ENCODE results near the gene CALR3.
A peak's percentile ranks its signal among the peaks of the same experiment; 100 is the strongest.
"Not testable (repeated sequence)": the region's sequence is repeated elsewhere in the genome, so short reads cannot be mapped to it uniquely, and the experiment has no call there.

The CALR3 gene

DNA sequence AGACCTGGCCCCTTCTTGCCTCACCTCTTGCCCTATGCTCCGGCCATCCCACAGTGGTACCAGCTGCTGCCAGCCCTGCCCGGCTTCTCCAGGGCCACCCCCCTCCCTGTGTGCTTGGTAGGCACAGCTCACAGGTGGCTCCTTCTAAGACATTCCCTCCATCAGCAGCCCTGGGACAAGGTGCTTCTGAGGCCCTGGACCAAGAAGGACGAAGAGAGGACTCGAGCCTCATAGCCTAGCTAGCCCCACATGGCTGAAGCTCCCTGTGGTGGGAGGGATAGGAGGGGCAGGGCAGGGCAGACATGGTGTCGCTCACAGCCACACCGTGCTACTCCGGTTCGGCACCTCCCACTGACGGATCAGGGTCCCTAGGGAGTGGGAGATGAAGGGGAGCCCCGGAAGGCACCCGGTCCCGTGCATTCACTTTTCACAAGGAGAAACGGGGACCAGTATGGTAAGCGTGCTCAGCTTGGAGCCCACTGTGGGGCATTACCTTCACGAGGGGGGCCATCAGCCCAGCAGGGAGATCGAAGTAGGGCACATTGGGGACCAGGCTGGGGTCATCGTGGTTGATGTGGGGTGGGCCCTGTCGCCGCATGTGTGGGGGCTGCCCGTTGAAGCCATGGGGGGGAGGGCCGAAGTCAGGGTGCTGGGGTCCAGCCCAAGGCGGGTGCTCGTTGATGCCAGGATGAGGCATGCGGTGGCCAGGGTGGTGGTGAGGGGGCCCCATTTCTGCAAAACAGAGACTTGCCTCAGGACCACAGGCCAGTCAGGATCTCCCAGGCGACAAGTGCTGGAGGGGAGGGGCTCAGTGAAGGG lies 26.8 kb upstream of the CALR3 start:
- no peak for DNase-seq

DNA sequence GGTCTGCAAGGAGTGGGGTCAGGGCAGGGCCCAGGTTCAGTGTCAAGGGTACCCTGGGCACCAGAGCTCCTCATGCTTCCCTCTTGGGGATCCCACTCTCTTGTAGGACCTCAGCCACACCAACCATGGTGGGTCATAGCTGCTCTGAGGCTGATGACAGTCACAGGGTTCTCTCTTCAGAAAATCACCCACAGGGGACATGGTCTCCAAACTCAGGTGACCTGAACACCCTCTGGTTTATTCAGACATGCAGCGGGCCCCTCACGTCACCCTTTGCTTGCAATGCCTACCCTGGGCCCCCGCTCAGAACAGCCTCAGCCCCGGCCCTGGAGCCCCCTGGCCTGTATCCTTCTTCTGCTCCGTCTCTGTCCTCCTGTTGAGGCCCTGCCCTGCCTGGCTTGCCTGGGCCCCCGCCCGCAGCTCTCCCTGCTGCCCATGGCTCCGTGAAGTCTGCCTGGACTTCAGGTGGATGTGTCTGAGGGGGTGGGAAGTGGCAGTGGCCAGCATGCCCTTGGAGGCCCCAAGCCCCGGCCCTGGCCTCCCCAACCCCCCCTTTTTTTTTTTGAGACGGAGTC lies 25.8 kb upstream of the CALR3 start:
- no peak for DNase-seq

DNA sequence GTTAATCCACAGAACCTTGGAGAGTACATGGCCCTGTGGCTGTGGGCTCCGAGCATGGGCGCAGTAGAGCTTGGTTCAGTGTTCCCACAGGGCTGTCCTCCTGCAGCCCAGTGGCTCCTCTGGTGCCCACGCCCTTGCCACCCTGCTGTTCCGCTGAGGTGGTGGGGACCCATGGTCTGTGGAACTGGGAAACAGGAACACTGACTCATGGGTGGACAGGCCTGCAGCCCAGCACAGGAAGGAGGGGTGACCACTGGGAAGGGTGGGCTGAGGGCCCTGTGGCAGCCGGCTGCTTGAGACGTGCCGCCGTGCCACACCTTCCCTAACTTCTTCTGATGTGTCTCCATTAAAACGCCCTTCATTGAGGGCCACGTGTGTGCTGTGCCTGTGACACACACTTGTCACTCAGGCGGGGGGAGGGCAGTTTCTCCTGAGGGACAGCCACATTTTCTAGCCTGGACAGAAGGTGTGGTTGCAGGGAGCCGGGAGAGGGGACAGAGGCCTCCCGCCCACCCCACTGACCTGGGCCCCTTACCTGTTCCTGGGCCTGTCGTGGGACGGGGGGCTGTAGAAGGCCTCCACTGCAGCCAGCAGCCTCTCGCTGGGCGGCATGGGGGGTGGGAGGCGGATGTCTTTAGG lies 25.1 kb upstream of the CALR3 start:
- no peak for DNase-seq

GRCh38 chr19:16520074-16520973 lies 24.4 kb upstream of the CALR3 start:
- DNase-seq, result no peak

DNA sequence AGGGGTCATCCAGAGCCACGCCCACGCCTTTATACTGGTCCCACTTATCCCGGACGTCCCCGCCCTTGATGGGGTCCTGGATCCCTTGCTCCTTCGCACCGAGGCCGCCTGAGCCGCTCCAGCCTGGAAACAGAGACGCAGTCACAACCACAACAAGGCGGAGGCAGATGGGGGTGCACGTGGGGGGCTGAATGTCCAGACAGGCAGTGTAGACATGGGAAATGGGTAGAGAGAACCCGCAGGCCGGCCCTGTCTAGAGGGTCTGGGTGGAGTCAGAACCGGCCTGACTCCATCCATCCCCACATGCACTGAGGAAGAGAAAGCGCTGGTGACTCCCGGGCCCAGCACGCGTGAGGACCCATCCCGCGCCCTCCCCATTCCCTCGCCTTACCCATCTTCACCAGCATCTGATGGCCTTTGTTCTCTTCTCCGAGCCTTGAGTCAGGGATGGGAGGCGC lies 23.3 kb upstream of the CALR3 start:
- DNase-seq, result no peak

- DNase-seq, result peak; percentile 58
Observed at GRCh38 chr19:16518483-16519229, 22.7 kb upstream of the CALR3 start.

GRCh38 chr19:16518061-16518460 lies 22.1 kb upstream of the CALR3 start:
- DNase-seq, result no peak

GRCh38 chr19:16516923-16517610 lies 21.1 kb upstream of the CALR3 start:
- peak; percentile 52 for DNase-seq

DNA sequence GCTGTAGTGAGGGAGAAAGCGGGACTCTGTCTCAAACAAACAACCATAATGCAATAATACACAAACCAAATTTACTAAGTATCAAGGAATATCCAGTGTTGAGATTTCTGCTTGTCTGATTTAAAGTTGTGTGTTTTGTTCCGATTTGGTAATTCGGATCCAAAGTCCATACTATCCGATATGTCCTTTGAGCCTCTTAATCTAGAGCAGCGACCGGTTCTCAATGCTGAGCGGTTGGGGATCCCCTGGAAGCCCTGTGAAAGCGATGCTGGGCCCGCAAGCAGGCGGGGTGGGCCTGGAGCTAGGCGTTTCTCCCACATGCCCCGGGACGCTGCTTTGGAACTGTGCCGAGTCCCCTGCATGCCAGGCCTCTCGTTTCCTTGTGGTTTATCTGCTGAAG lies 20.4 kb upstream of the CALR3 start:
- no peak for DNase-seq

GRCh38 chr19:16514383-16515019 lies 18.5 kb upstream of the CALR3 start:
- peak; percentile 52 for DNase-seq

DNA sequence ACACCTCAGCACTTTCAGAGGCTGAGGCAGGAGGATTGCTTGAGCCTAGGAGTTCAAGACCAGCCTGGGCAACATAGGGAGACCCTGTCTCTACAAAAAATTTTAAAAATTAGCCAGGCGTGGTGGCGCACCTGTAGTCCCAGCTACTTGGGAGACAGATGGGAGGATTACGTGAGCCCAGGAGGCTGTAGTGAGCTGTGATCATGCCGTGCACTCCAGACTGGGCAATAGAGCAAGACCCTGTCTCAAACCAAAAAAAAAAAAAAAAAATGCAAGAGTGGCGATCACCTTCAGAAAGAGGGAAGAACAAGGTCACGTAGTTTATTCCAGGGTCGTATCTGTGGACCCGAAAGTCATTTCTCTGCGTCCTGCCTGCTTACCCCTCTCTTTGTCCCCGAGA lies 16.6 kb upstream of the CALR3 start:
- not testable (repeated sequence) for DNase-seq

- DNase-seq, result no peak
Observed at GRCh38 chr19:16509141-16510061, 13.4 kb upstream of the CALR3 start.

- DNase-seq, result no peak
Observed at GRCh38 chr19:16508546-16508945, 12.6 kb upstream of the CALR3 start.

DNA sequence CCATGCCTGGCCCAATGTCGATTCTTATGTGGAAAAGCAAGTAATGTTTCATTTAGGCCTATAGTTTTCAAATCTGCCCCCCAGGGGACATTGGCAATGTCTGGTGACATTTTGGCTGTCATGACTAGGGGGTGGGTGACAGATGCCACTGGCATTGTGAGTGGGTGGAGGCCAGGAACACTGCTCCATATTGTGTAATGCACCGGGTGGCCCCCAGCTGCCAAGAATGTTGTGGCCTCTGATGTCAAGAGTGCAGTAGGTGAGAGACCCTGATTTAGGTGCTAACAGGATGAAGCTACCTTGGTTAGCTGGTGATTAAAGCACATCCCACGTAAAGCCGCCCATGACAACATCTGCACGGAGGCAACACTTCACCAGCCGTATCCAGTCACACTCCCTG lies 11.0 kb upstream of the CALR3 start:
- DNase-seq, result no peak

GRCh38 chr19:16506161-16506560 lies 10.2 kb upstream of the CALR3 start:
- DNase-seq, result not testable (repeated sequence)

GRCh38 chr19:16504271-16504670 lies 8.3 kb upstream of the CALR3 start:
- DNase-seq, result no peak

- DNase-seq, result no peak
Observed at GRCh38 chr19:16497837-16498236, 1.9 kb upstream of the CALR3 start.

DNA sequence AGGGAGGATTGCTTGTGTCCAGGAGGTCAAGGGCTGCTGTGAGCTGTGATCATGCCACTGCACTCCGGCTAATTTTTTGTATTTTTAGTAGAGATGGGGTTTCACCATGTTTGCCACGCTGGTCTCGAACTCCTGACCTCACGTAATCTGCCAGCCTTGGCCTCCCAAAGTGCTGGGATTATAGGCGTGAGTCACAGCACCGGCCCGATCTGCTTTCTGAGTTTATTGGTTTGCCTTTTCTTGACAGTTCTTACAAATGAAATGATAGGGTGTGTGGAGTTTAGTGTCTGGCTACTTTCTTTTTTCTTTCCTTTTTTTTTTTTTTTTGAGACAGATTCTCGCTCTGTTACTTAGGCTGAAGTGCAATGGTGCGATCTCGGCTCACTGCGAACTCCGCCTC lies 1.1 kb upstream of the CALR3 start:
- no peak for DNase-seq

- DNase-seq, result no peak
Observed at GRCh38 chr19:16496613-16496983, 631 bp upstream of the CALR3 start.

- DNase-seq, result not testable (repeated sequence)
Observed at GRCh38 chr19:16486476-16486875, 9.5 kb downstream of the CALR3 start.

Measured in islet precursor cell (in vitro differentiated cells).